GM18873 (cell line): ENCODE measurements around the gene TIMM50.
A peak's percentile ranks its signal among the peaks of the same experiment; 100 is the strongest.

ENCODE experiments used
- ATAC-seq: cut with Tn5 transposase; IDR thresholded peaks from one replicate; pipeline ENCODE4 v1.9.1; 2021; ENCODE audit warnings: mild to moderate bottlenecking, moderate library complexity, moderate number of reproducible peaks; ENCODE audit not compliant: unreplicated experiment, low FRiP score

TIMM50 gene

DNA sequence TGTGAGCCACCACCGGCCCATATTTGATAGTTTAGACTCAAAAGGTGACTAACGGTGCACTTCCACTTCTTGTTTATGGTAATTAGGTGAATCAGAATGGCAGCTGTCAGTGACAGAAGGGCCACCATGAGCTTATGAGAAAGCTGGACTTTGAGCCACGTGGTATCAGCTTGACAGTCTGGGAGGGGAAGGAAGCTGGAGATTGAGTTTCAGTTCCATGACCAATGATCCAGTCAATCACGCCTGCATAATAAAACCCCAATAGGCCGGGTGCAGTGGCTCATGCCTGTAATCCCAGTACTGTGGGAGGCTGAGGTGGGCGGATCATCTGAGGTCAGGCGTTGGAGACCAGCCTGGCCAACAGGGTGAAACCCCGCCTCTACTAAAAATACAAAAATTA is 43.9 kb downstream of the TIMM50 start:
- ATAC-seq, result no peak

DNA sequence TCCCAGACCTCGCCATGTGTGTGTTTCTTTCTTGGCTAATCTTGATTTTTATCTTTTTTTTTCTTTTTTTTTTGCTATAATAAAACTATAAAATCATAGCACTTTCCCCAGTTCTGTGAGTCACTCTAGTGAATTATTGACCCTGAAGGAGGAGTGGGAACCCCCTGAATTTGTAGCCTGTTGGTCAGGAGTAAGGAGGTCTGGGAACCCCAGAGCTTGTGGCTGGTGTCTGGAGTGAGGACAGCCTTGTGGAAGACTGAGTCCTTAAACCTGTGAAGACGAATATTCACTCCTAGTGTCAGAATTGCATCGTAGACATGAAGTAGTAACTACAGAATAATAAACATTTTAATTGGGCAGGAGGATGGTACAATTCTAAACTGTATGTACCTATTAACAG is 44.6 kb downstream of the TIMM50 start:
- no peak for ATAC-seq

DNA sequence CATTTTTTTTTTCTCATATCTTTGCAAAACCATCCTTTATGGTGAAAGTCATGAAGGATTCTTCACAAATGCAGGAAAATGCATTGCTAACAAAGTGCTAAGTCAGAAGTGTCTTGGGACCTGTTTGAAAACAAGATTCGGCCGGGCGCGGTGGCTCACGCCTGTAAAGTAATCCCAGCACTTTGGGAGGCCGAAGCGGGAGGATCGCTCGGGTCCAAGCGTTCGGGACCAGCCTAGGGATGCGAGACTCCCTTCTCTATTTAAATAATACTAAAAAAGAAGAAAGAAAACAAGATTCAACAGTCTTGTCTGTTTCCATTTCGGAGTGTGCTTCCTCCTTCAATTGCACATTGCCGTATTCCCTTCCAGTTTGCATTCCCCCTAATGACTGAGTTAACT is 51.2 kb downstream of the TIMM50 start:
- no peak for ATAC-seq

DNA sequence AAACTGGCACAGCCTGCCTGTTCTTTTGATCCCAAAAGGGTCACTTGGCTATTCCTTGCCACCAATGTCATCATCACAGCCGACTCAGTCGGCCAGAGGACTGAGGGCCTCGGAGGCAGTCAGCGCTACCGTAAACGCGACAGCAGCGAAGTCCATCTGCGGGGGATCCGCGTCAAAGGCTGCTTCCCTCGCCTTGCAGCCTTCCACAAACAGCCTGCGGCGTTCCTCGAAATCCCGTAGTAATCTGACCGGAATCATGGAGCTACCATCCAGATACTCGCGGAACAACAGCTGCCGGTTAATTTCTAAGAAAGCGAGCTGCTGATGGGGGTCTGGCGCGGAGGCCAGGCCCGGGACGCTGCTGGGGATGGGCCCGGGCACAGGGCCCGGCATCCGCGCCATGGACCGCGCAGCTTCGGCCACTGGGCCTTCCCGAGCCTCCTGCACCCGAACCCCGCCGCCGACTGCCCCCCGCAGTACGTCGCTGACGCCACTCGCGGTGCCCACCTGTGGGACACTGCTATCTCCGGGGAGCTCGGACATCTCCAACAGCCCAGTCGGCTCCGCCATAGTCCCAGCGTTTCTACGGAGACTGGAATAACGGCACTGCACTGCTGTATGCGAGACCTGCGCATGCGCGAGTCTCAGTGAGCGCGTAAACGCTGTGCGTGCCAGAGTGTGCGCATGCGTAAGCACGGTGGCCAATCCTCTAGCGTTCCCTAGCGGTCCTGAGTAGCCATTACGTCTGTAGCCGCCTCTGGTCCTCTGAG is 51.8 kb downstream of the TIMM50 start, which contains the start of gene EID2B:
Gene EID2B, minus strand, starts transcription at position 620 of the 770 bp plus-strand sequence. Its CDS starts 50 bp downstream, at position 570.
- ATAC-seq, result peak; percentile 84

DNA sequence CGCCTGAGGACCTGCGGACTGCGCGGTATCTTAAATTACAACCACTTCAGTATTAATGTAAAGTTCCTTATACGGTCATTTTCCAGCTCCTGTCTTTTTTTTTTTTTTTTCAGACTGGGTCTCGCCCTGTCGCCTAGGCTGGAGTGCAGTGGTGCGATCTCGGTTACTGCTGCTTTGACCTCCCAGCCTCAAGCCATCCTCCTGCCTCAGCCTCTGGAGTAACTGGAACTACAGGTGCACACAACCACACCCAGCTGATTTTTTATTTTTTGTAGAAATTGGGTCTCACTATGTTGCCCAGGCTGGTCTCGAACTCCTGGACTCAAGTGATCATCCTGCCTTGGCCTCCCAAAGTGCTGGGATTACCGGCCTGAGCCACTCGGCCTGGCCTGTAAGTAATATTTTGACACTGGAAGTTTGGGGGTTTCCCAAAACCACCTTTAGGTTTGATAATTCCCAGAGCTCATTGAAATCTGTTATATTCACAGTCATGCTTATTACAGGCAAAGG is 52.4 kb downstream of the TIMM50 start:
- peak; percentile 20 for ATAC-seq

DNA sequence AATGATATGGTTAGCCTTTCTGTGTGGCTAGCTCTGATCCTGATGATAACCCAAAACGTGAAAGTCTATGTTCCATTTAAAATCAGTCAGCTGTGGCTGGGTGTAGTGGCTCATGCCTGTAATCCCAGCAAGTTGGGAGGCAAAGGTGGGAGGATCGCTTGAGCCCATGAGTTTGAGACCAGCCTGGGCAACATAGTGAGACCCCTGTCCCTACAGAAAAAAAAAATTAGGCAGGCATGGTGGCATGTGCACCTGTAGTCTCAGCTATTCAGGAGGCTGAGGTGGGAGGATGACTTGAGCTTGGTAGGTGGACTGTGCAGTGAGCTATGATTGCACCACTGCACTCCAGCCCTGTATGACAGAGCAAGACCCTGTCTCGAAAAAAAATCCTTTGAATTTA is 53.2 kb downstream of the TIMM50 start:
- no peak for ATAC-seq

DNA sequence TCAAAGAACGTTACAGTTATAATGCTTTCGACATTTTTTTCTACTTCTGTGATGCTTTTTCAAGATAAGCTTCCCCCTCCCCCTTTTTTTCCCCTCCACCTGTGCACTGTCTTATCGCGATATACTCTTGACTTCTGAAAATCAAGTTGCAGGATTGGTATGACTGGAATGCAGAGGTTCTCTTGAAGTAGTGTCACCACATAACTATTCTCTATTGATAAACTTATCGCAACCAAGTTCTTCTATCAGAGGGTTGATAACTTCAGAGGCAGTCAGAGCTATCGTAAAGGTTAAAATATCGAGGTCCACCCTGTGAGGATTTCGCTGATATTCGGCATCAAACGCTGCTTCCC is 58.5 kb downstream of the TIMM50 start:
- ATAC-seq, result no peak

DNA sequence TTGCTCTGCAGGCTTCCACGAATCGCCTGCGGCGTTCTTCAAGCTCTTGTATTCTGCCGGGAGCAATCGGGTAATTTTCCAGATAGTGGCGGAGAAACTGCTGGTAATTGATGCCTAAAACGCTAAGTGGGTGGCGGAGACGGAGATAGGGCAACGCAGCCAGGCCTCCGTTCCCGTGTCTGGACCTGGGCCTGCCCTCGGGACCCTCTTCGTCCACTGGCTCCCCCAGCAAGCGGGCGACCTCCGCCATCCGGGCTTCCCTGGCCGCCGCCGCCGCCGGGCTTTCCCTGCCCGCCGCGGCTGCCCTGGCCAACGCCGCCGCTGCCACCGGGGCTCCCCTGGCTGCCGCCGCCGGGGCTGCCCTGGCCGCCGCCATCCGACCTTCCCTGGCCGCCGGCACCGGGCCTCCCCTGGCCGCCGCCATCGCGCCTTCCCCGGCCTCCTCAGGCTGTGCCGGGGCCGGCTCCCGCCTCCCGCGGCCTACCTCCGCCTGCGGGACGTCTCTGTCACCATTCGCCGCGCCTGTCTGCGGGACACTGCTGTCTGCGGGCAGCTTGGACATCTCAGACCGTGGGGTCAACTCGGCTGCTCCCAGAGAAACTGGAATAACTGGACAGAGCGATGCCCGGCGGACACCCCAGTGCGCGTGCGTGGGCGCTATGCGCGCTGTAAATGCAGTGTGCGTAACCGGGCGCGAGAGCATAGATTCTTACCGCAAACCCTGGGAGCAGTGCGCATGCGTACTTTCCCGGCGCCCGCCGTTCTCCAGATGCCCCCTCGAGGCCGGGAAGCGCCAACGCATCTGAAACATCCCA is 59.1 kb downstream of the TIMM50 start, which contains the start of gene EID2:
Gene EID2, minus strand, starts transcription at position 644 of the 815 bp plus-strand sequence. Its CDS starts 82 bp downstream, at position 562.
- ATAC-seq, result peak; percentile 78

DNA sequence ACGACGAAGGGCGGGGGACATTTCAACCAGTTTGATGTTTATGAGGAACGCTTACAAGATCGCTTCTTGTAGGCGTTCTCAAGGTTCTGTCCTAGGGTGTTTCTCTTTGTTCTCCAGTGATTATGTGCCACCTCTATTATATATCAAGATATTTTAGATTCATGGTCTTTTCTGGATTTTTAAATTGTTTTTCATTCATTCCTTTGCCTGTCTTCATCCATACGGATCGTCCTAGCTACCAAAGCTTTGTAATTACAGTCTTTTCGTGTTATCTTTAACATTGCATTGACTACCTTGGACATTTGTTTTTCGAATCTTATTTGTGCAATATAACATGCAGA is 59.7 kb downstream of the TIMM50 start:
- ATAC-seq, result no peak
